ENCODE results near the gene AKIP1. TPM values are rescaled to one million over a fixed set of nuclear protein-coding genes. Genes with fewer than 3 reads are reported as not detected.
A peak's percentile ranks its signal among the peaks of the same experiment; 100 is the strongest.

Gene AKIP1
- total RNA-seq, 1 experiment from 2014 or later, result 30.3 TPM

GRCh38 chr11:8961401-8961800, 50.4 kb downstream of the AKIP1 start:
- CTCF ChIA-PET, result interaction anchor here (1.0 kb wide), 1 partner anchor 49 kb away, joined by 3 read pairs; no protein-coding TSS in a partner anchor
- no peaks in the 10 kb centered on the region for H4K20me1 ChIP-seq (ENCODE audit: insufficient read depth)
- H3K4me3 ChIP-seq (replicated peaks in 1 of 2; ENCODE audit: low read depth in 1 of 2, low read length in 2 of 2), result no peak overlapping the region
- no peaks in the 10 kb centered on the region for H3K36me3 ChIP-seq (ENCODE audit: control insufficient read depth in 1 of 2, insufficient read depth in 2 of 2, low read length in 2 of 2)
- H3K9me3 ChIP-seq (ENCODE audit: control insufficient read depth in 1 of 2, insufficient read depth in 1 of 2, low read depth in 1 of 2, low read length in 2 of 2), result no peaks in the 10 kb centered on the region
- ATAC-seq (no peak), DNase-seq (ENCODE audit: low read depth, low spot score) (no peak)
- H3K27me3 ChIP-seq (ENCODE audit: insufficient read depth, low read length), result no peaks in the 10 kb centered on the region
- peaks cover 45% of the 10 kb centered on the region for H3K79me2 ChIP-seq (ENCODE audit: insufficient read depth, low read length)
- H3K4me2 ChIP-seq (ENCODE audit: low read length), result no peak overlapping the region
- H3K9me2 ChIP-seq (ENCODE audit: insufficient read depth), result no peaks in the 10 kb centered on the region
- TF ChIP-seq, protein P1, sequence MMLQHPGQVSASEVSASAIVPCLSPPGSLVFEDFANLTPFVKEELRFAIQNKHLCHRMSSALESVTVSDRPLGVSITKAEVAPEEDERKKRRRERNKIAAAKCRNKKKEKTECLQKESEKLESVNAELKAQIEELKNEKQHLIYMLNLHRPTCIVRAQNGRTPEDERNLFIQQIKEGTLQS (IDR thresholded peaks at IDR 0.05), result no peak
- no peak for TF ChIP-seq TCF7L2 (IDR thresholded peaks at IDR 0.05; ENCODE audit: borderline replicate concordance, extremely low read depth, insufficient read depth, insufficient read length)
- no peak for TF ChIP-seq SP1 (IDR thresholded peaks at IDR 0.05; ENCODE audit: low read depth)
- RAD21 ChIA-PET (ENCODE audit: low non-redundant PET in 1 of 2, low total read pairs in 2 of 2, uncharacterized antibody in 2 of 2, unreplicated experiment in 2 of 2), result no interaction called here
- no peak overlapping the region; the same call in 1 of the 2 replicates for H3K9ac ChIP-seq (ENCODE audit: low read length)
- peaks cover 10 to 25% of the 10 kb centered on the region in 2 experiments for H3K4me1 ChIP-seq (ENCODE audit: control insufficient read depth in 1 of 2, insufficient read depth in 2 of 2, low read length in 2 of 2)
- intact Hi-C loops (cut with micrococcal nuclease), result loop anchor here (5.0 kb wide), 2 partner anchors 176 to 274 kb away; no protein-coding TSS in a partner anchor
- no TSS peak for BruUV-seq (replicated peaks)
- H2AFZ ChIP-seq (ENCODE audit: low read depth, low read length, poor library complexity, severe bottlenecking), result no peak overlapping the region
- POLR2A ChIA-PET, result no interaction called here
- no peak overlapping the region for H3K27ac ChIP-seq (ENCODE audit: low read depth, low read length)

DNA sequence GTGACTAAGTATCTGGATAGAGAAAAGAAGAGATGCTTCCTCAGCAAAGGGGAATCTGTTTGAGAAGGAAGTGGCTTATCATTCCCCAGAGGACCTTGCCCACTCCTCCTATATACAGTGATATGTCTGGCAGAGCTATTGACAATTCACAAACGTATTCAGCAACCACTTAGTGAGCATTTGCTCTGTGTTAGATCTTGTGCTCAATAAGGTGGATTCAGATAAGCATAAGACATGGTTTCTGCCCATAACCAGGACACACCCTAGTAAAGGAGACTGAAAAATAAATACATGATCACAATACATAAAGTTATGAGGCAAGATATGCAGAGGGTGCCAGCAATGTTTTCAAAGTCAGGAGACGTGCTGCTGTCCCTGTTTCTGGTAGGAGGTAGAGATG, 51.9 kb downstream of the AKIP1 start:
- TF ChIP-seq YY1 (IDR thresholded peaks at IDR 0.05; ENCODE audit: extremely low read depth, insufficient replicate concordance, low read depth, low read length), result no peak
- no peak for TF ChIP-seq ELF1 (IDR thresholded peaks at IDR 0.05; ENCODE audit: borderline replicate concordance, low read depth)
- no peak for TF ChIP-seq ZNF274 (IDR thresholded peaks at IDR 0.05; ENCODE audit: low read depth, low read length)
- TF ChIP-seq, protein P1 (IDR thresholded peaks at IDR 0.05), result no peak
- no peak for TF ChIP-seq SIN3A (IDR thresholded peaks at IDR 0.05; ENCODE audit: low read depth)
- no peak for TF ChIP-seq POLR2AphosphoS5 (IDR thresholded peaks at IDR 0.05; ENCODE audit: low read depth, low read length)
- TF ChIP-seq POLR2A (IDR thresholded peaks at IDR 0.05; ENCODE audit: borderline replicate concordance, extremely low read depth, insufficient read depth, insufficient read length), result no peak
- TF ChIP-seq ZFX (IDR thresholded peaks at IDR 0.05), result no peak
- TF ChIP-seq EGR1 (IDR thresholded peaks at IDR 0.05; ENCODE audit: low read depth), result no peak
- TF ChIP-seq JUND (IDR thresholded peaks at IDR 0.05), result no peak
- TF ChIP-seq, protein P2, sequence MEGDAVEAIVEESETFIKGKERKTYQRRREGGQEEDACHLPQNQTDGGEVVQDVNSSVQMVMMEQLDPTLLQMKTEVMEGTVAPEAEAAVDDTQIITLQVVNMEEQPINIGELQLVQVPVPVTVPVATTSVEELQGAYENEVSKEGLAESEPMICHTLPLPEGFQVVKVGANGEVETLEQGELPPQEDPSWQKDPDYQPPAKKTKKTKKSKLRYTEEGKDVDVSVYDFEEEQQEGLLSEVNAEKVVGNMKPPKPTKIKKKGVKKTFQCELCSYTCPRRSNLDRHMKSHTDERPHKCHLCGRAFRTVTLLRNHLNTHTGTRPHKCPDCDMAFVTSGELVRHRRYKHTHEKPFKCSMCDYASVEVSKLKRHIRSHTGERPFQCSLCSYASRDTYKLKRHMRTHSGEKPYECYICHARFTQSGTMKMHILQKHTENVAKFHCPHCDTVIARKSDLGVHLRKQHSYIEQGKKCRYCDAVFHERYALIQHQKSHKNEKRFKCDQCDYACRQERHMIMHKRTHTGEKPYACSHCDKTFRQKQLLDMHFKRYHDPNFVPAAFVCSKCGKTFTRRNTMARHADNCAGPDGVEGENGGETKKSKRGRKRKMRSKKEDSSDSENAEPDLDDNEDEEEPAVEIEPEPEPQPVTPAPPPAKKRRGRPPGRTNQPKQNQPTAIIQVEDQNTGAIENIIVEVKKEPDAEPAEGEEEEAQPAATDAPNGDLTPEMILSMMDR (IDR thresholded peaks at IDR 0.05 in 2 of 3, conservative IDR thresholded peaks at IDR 0.05 in 1 of 3; ENCODE audit: borderline replicate concordance in 1 of 3, insufficient read depth in 1 of 3, low read depth in 2 of 3, low read length in 2 of 3), result no peak
- no peak for TF ChIP-seq EZH2 (IDR thresholded peaks at IDR 0.05)
- H3K9me3 ChIP-seq (ENCODE audit: control insufficient read depth in 1 of 2, insufficient read depth in 1 of 2, low read depth in 1 of 2, low read length in 2 of 2), result no peaks in the 10 kb centered on the region
- no peaks in the 10 kb centered on the region for H3K36me3 ChIP-seq (ENCODE audit: control insufficient read depth in 1 of 2, insufficient read depth in 2 of 2, low read length in 2 of 2)
- H3K4me3 ChIP-seq (replicated peaks in 1 of 2; ENCODE audit: low read depth in 1 of 2, low read length in 2 of 2), result peak overlapping the region; percentile 85 to 88
- ChIA-PET POLR2A (interaction anchor here (1.2 to 1.5 kb wide), 2 partner anchors 14 to 175 kb away, joined by 3 read pairs; no protein-coding TSS in a partner anchor), CTCF (interaction anchor here (1.1 kb wide), 1 partner anchor 53 kb away, joined by 3 read pairs; no protein-coding TSS in a partner anchor), RAD21 (ENCODE audit: low non-redundant PET in 1 of 2, low total read pairs in 2 of 2, uncharacterized antibody in 2 of 2, unreplicated experiment in 2 of 2) (no interaction called here)
- H3K9me2 ChIP-seq (ENCODE audit: insufficient read depth), result no peaks in the 10 kb centered on the region
- TSS peak; percentile 37 for BruUV-seq (replicated peaks)
- peaks cover 45% of the 10 kb centered on the region for H3K79me2 ChIP-seq (ENCODE audit: insufficient read depth, low read length)
- no peaks in the 10 kb centered on the region for H3K27me3 ChIP-seq (ENCODE audit: insufficient read depth, low read length)
- no peak overlapping the region for H3K27ac ChIP-seq (ENCODE audit: low read depth, low read length)
- H3K4me1 ChIP-seq (ENCODE audit: control insufficient read depth in 1 of 2, insufficient read depth in 2 of 2, low read length in 2 of 2), result peaks cover 10 to 25% of the 10 kb centered on the region in 2 experiments
- H4K20me1 ChIP-seq (ENCODE audit: insufficient read depth), result no peaks in the 10 kb centered on the region
- intact Hi-C loops (cut with micrococcal nuclease), result loop anchor here (5.0 kb wide), 2 partner anchors 174 to 276 kb away; no protein-coding TSS in a partner anchor
- peak overlapping the region; percentile 93 for H3K9ac ChIP-seq (ENCODE audit: low read length)
- DNase-seq (ENCODE audit: low read depth, low spot score) (no peak), ATAC-seq (no peak)
- peak overlapping the region; percentile 84 for H3K4me2 ChIP-seq (ENCODE audit: low read length)
- H2AFZ ChIP-seq (ENCODE audit: low read depth, low read length, poor library complexity, severe bottlenecking), result no peak overlapping the region
